HEK293 (cell line): ENCODE data around the gene MELK.

Source experiments
- CTCF ChIA-PET: fragments of 350-600 bp; formaldehyde crosslinking; extraction: SDS; loops from one replicate; lab custom pipeline; 2021; ENCODE audit warnings: antibody characterized with exemption; lab: Yijun Ruan, JAX
- POLR2A ChIA-PET: fragments of 300-600 bp; formaldehyde crosslinking; extraction: SDS; loops from one replicate; lab custom pipeline; 2020; ENCODE audit warnings: antibody characterized with exemption, inconsistent platforms; lab: Yijun Ruan, JAX
- H3K27ac ChIP-seq: fragments of 200-500 bp; sonication (Bioruptor generic); 2 replicates; pipeline ENCODE4 v1.5.1; 2014; ENCODE audit warnings: low read depth, low read length, control low read depth, inconsistent platforms; ENCODE audit errors: extremely low read depth
- H3K36me3 ChIP-seq, 2 experiments: fragments of 200-500 bp in 1 of 2; sonication (Bioruptor generic) in 1 of 2; 1 replicate in 1 of 2; 2 replicates in 1 of 2; pipeline ENCODE4 v1.5.1; 2014 to 2017; ENCODE audit warnings: inconsistent platforms in 2 of 2, low read length in 2 of 2; ENCODE audit not compliant: control insufficient read depth in 2 of 2, insufficient read depth in 1 of 2
- H3K4me1 ChIP-seq: fragments of 200-500 bp; sonication (Bioruptor generic); 2 replicates; pipeline ENCODE4 v1.5.1; 2014; ENCODE audit warnings: mild to moderate bottlenecking, low read length, inconsistent platforms; ENCODE audit not compliant: control insufficient read depth, insufficient read depth
- H3K4me3 ChIP-seq: 2 replicates; pipeline ENCODE4 v1.5.1; 2011; ENCODE audit warnings: low read depth, mild to moderate bottlenecking, control low read depth, low read length, moderate library complexity
- H3K9me3 ChIP-seq: fragments of 200-500 bp; sonication (Bioruptor generic); 2 replicates; pipeline ENCODE4 v1.5.1; 2014; ENCODE audit warnings: low read depth, low read length, inconsistent platforms; ENCODE audit not compliant: control insufficient read depth, insufficient read depth
- FEZF1 ChIP-seq: fragments of 450-650 bp; formaldehyde crosslinking; IDR thresholded peaks from 2 replicates; pipeline ENCODE4 v1.5.1; 2016; ENCODE audit warnings: missing biosample characterization, missing genetic modification characterization
- GFI1B ChIP-seq: fragments of 450-650 bp; formaldehyde crosslinking; IDR thresholded peaks from 2 replicates; pipeline ENCODE4 v1.5.1; 2016; ENCODE audit warnings: missing biosample characterization, missing genetic modification characterization
- GLIS1 ChIP-seq: fragments of 450-650 bp; formaldehyde crosslinking; IDR thresholded peaks from 2 replicates; pipeline ENCODE4 v1.5.1; 2016; ENCODE audit warnings: missing biosample characterization, missing genetic modification characterization
- KLF9 ChIP-seq: fragments of 450-650 bp; formaldehyde crosslinking; IDR thresholded peaks from 2 replicates; pipeline ENCODE4 v1.5.1; 2016; ENCODE audit warnings: missing biosample characterization, missing genetic modification characterization, low read depth
- MZF1 ChIP-seq: fragments of 450-650 bp; formaldehyde crosslinking; IDR thresholded peaks from 2 replicates; pipeline ENCODE4 v1.5.1; 2017; ENCODE audit warnings: missing biosample characterization, missing genetic modification characterization, borderline replicate concordance
- ZFHX2 ChIP-seq: fragments of 450-650 bp; formaldehyde crosslinking; conservative IDR thresholded peaks from 2 replicates; pipeline ENCODE4 v1.5.1; 2016; ENCODE audit warnings: missing biosample characterization, missing genetic modification characterization
- ZFP37 ChIP-seq: fragments of 450-650 bp; formaldehyde crosslinking; IDR thresholded peaks from 2 replicates; pipeline ENCODE4 v1.5.1; 2016; ENCODE audit warnings: missing biosample characterization, missing genetic modification characterization
- ZNF157 ChIP-seq: fragments of 450-650 bp; formaldehyde crosslinking; IDR thresholded peaks from 2 replicates; pipeline ENCODE4 v1.5.1; 2016; ENCODE audit warnings: missing biosample characterization, missing genetic modification characterization
- ZNF16 ChIP-seq: fragments of 450-650 bp; formaldehyde crosslinking; IDR thresholded peaks from 2 replicates; pipeline ENCODE4 v1.5.1; 2016; ENCODE audit warnings: low read depth, missing biosample characterization, missing genetic modification characterization
- ZNF274 ChIP-seq, 2 experiments: fragments of 200-500 bp in 1 of 2; fragments of 450-650 bp in 1 of 2; sonication (Bioruptor generic) in 1 of 2; formaldehyde crosslinking in 1 of 2; IDR thresholded peaks; 2 replicates each; pipeline versions ENCODE4 v1.5.1 to v1.6.1; 2014 to 2016; ENCODE audit warnings: borderline replicate concordance in 1 of 2, inconsistent platforms in 1 of 2, low read length in 1 of 2, missing biosample characterization in 1 of 2, missing genetic modification characterization in 1 of 2
- ZNF335 ChIP-seq: fragments of 450-650 bp; formaldehyde crosslinking; conservative IDR thresholded peaks from 2 replicates; pipeline ENCODE4 v1.5.1; 2016; ENCODE audit warnings: missing biosample characterization, missing genetic modification characterization
- ZNF366 ChIP-seq: fragments of 450-650 bp; formaldehyde crosslinking; conservative IDR thresholded peaks from 2 replicates; pipeline ENCODE4 v1.5.1; 2016; ENCODE audit warnings: missing biosample characterization, missing genetic modification characterization
- ZNF433 ChIP-seq: fragments of 450-650 bp; formaldehyde crosslinking; IDR thresholded peaks from 2 replicates; pipeline ENCODE4 v1.5.1; 2016; ENCODE audit warnings: missing biosample characterization, missing genetic modification characterization, low read depth
- ZNF571 ChIP-seq: fragments of 450-650 bp; formaldehyde crosslinking; IDR thresholded peaks from 2 replicates; pipeline ENCODE4 v1.5.0; 2017; ENCODE audit warnings: missing biosample characterization, missing genetic modification characterization
- ZNF585B ChIP-seq: fragments of 450-650 bp; formaldehyde crosslinking; IDR thresholded peaks from 2 replicates; pipeline ENCODE4 v1.5.1; 2016; ENCODE audit warnings: missing biosample characterization, missing genetic modification characterization
- ZNF600 ChIP-seq: fragments of 450-650 bp; formaldehyde crosslinking; IDR thresholded peaks from 2 replicates; pipeline ENCODE4 v1.5.1; 2016; ENCODE audit warnings: missing biosample characterization, missing genetic modification characterization
- ZNF624 ChIP-seq: fragments of 450-650 bp; formaldehyde crosslinking; IDR thresholded peaks from 2 replicates; pipeline ENCODE4 v1.5.1; 2017; ENCODE audit warnings: missing biosample characterization, missing genetic modification characterization
- ZNF670 ChIP-seq: fragments of 450-650 bp; formaldehyde crosslinking; IDR thresholded peaks from 2 replicates; pipeline ENCODE4 v1.5.1; 2016; ENCODE audit warnings: missing biosample characterization, missing genetic modification characterization, low read depth
- ZNF701 ChIP-seq: fragments of 450-650 bp; formaldehyde crosslinking; IDR thresholded peaks from 2 replicates; pipeline ENCODE4 v1.5.1; 2016; ENCODE audit warnings: missing biosample characterization, missing genetic modification characterization
- ZNF76 ChIP-seq: fragments of 450-650 bp; formaldehyde crosslinking; IDR thresholded peaks from 2 replicates; pipeline ENCODE4; 2016; ENCODE audit warnings: low read depth, missing biosample characterization, missing genetic modification characterization, borderline replicate concordance
- TF ChIP-seq, protein P1 (sequence below): fragments of 450-650 bp; formaldehyde crosslinking; IDR thresholded peaks from 2 replicates; pipeline ENCODE4 v1.5.1; 2016; ENCODE audit warnings: missing biosample characterization, missing genetic modification characterization
- TF ChIP-seq, protein P2 (sequence below): fragments of 450-650 bp; formaldehyde crosslinking; IDR thresholded peaks from 2 replicates; pipeline ENCODE4 v1.5.1; 2016; ENCODE audit warnings: missing biosample characterization, missing genetic modification characterization
- TF ChIP-seq, protein P3 (sequence below): fragments of 450-650 bp; formaldehyde crosslinking; IDR thresholded peaks from 2 replicates; pipeline ENCODE4 v1.5.1; 2016; ENCODE audit warnings: missing biosample characterization, missing genetic modification characterization
- TF ChIP-seq, protein P4 (sequence below): fragments of 450-650 bp; IDR thresholded peaks from 2 replicates; pipeline ENCODE4 v1.5.1; 2018; ENCODE audit warnings: missing biosample characterization, mild to moderate bottlenecking, missing genetic modification characterization
- TF ChIP-seq, protein P5 (sequence below): fragments of 450-650 bp; formaldehyde crosslinking; IDR thresholded peaks from 2 replicates; pipeline ENCODE4 v1.5.1; 2016; ENCODE audit warnings: missing biosample characterization, missing genetic modification characterization

The MELK gene

DNA sequence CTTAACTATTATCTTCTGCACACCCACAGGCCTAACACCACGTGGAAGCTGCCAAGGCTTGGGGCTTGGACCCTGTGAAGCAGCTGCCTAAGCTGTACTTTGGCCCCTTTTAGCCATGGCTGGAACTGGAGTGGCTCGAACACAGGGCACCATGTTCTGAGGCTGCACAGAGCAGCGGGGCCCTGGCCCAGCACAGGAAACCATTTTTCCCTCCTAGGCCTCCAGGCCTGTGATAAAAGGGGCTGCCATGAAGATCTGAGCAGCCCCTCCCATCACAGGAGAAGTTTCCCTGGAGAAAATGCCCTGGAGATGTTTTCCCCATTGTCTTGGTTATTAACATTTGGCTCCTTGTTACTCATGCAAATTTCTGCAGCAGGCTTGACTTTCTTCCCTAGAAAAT, 126.3 kb downstream of the MELK start (continued):
- TF ChIP-seq ZNF335 (tag by site-specific recombination) (no peak), GFI1B (no peak), ZNF571 (tag by site-specific recombination) (no peak), ZNF701 (no peak), ZNF366 (tag by site-specific recombination) (no peak), ZNF585B (tag by site-specific recombination) (peak; percentile 91)

DNA sequence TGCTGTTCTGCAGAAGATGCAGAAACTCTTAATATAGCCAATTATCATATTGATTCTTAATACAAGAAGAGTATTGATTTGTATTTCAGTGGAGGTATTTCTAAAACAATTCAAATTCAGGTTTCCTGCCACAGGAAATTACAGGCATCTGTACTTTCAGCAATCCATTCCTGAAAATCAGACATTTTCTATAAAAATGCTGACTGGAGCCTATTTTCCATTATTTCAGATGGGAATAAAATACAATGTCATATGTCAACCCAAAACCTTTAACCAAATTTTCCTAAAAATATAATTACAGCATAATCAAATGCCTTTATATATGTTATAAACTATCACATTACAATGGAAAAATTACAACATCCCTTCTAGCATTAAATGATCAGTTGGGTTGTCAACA, 131.5 kb downstream of the MELK start:
- Histone ChIP-seq H3K36me3 (no peaks in the 10 kb centered on the region), H3K27ac (no peak overlapping the region), H3K4me1 (no peaks in the 10 kb centered on the region), H3K9me3 (no peaks in the 10 kb centered on the region), H3K4me3 (no peak overlapping the region)
- CTCF ChIA-PET, result interaction anchor here (1.9 kb wide), 1 partner anchor 25 kb away, joined by 8 read pairs; no protein-coding TSS in a partner anchor
- TF ChIP-seq, protein P1, sequence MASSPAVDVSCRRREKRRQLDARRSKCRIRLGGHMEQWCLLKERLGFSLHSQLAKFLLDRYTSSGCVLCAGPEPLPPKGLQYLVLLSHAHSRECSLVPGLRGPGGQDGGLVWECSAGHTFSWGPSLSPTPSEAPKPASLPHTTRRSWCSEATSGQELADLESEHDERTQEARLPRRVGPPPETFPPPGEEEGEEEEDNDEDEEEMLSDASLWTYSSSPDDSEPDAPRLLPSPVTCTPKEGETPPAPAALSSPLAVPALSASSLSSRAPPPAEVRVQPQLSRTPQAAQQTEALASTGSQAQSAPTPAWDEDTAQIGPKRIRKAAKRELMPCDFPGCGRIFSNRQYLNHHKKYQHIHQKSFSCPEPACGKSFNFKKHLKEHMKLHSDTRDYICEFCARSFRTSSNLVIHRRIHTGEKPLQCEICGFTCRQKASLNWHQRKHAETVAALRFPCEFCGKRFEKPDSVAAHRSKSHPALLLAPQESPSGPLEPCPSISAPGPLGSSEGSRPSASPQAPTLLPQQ, result no peak
- TF ChIP-seq ZFHX2 (tag by site-specific recombination), result no peak
- TF ChIP-seq ZNF274 (IDR thresholded peaks at IDR 0.05; ENCODE audit: low read length), result no peak
- no peak for TF ChIP-seq ZNF274 (tag by site-specific recombination; IDR thresholded peaks at IDR 0.05; ENCODE audit: borderline replicate concordance)
- TF ChIP-seq, protein P2, sequence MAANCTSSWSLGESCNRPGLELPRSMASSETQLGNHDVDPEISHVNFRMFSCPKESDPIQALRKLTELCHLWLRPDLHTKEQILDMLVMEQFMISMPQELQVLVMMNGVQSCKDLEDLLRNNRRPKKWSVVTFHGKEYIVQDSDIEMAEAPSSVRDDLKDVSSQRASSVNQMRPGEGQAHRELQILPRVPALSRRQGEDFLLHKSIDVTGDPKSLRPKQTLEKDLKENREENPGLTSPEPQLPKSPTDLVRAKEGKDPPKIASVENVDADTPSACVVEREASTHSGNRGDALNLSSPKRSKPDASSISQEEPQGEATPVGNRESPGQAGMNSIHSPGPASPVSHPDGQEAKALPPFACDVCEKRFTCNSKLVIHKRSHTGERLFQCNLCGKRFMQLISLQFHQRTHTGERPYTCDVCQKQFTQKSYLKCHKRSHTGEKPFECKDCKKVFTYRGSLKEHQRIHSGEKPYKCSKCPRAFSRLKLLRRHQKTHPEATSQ (tag by site-specific recombination), result no peak
- no peak for TF ChIP-seq ZNF157 (tag by site-specific recombination)
- no peak for TF ChIP-seq FEZF1 (tag by site-specific recombination)
- POLR2A ChIA-PET, result no interaction called here

DNA sequence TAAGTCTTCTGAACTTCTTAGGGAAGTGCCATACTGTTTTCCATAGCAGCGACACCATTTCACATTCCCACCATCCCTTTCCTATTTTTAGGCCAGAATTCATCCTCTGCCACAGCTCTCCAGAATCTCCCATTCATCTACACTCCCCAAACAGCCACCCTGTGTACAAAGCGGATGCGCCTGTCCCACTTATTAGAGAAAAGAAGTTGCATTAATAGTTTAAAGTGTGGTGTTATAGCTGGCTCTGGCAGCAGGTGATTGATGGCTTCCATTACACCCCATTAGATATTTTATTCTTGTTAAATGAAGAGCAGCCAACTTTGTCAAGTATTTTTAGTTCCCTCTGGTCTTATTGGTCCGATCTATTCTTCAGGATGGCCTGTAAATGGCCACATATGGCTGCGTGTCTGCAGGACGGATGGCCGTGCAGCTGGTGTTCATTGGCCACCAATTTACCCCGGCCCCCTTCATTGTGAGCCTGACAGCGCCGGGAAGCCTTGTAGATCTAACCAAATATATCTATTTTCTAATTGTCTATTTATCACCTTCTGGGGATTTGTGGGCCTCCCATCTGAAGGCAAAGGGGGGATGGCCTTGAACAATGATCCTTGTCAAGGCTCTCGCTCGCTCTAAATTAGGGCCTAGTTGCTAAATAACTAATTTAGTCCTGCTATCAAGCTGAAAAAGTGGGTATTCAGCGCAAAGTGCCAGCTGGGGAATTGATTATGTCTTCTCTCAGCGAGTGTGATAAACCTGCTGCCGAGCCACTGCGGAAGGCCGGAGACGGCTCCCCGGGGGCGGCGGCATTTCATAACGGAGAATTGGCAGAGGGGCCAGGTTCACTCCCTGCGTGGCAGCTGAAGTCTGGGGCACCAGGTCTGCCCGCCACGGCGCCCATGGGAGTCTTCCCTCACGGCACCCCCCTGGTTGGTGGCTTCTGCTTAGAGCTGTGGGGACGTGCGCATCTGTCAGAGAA, 141.1 kb downstream of the MELK start:
- no peaks in the 10 kb centered on the region for H3K36me3 ChIP-seq
- CTCF ChIA-PET, result no interaction called here
- no peak overlapping the region for H3K4me3 ChIP-seq
- no peak overlapping the region for H3K27ac ChIP-seq
- no peaks in the 10 kb centered on the region for H3K9me3 ChIP-seq
- POLR2A ChIA-PET, result no interaction called here
- H3K4me1 ChIP-seq, result no peaks in the 10 kb centered on the region
- TF ChIP-seq GLIS1 (tag by site-specific recombination), result no peak
- TF ChIP-seq ZNF76 (tag by site-specific recombination), result no peak
- TF ChIP-seq ZNF433 (tag by site-specific recombination), result no peak
- no peak for TF ChIP-seq ZFP37 (tag by site-specific recombination)
- TF ChIP-seq KLF9 (tag by site-specific recombination), result no peak
- TF ChIP-seq, protein P3, sequence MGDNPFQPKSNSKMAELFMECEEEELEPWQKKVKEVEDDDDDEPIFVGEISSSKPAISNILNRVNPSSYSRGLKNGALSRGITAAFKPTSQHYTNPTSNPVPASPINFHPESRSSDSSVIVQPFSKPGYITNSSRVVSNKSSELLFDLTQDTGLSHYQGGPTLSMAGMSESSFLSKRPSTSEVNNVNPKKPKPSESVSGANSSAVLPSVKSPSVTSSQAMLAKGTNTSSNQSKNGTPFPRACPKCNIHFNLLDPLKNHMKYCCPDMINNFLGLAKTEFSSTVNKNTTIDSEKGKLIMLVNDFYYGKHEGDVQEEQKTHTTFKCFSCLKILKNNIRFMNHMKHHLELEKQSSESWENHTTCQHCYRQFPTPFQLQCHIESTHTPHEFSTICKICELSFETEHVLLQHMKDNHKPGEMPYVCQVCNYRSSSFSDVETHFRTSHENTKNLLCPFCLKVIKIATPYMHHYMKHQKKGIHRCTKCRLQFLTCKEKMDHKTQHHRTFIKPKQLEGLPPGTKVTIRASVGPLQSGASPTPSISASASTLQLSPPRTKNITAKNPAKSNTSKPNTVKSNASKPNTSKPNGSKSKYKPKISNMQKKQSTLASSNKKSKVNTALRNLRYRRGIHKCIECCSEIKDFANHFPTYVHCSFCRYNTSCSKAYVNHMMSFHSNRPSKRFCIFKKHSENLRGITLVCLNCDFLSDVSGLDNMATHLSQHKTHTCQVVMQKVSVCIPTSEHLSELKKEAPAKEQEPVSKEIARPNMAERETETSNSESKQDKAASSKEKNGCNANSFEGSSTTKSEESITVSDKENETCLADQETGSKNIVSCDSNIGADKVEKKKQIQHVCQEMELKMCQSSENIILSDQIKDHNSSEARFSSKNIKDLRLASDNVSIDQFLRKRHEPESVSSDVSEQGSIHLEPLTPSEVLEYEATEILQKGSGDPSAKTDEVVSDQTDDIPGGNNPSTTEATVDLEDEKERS (tag by site-specific recombination), result no peak
- no peak for TF ChIP-seq MZF1
- TF ChIP-seq ZNF16 (tag by site-specific recombination), result no peak
- TF ChIP-seq ZNF670 (tag by site-specific recombination), result no peak
- TF ChIP-seq, protein P4, sequence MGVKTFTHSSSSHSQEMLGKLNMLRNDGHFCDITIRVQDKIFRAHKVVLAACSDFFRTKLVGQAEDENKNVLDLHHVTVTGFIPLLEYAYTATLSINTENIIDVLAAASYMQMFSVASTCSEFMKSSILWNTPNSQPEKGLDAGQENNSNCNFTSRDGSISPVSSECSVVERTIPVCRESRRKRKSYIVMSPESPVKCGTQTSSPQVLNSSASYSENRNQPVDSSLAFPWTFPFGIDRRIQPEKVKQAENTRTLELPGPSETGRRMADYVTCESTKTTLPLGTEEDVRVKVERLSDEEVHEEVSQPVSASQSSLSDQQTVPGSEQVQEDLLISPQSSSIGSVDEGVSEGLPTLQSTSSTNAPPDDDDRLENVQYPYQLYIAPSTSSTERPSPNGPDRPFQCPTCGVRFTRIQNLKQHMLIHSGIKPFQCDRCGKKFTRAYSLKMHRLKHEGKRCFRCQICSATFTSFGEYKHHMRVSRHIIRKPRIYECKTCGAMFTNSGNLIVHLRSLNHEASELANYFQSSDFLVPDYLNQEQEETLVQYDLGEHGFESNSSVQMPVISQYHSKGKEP (tag by site-specific recombination), result no peak
- TF ChIP-seq ZNF624 (tag by site-specific recombination), result no peak
- TF ChIP-seq ZNF600 (tag by site-specific recombination), result no peak
- TF ChIP-seq, protein P5, sequence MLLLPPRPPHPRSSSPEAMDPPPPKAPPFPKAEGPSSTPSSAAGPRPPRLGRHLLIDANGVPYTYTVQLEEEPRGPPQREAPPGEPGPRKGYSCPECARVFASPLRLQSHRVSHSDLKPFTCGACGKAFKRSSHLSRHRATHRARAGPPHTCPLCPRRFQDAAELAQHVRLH (tag by site-specific recombination), result no peak
